ENCODE results near the gene FAM25A.

FAM25A gene

GRCh38 chr10:87064651-87065050 is 44.6 kb downstream of the FAM25A start:
- POLR2A ChIA-PET (ENCODE audit: low non-redundant PET), result no interaction called here
- H3K27ac ChIP-seq, result no peak overlapping the region
- TF ChIP-seq CTCF (conservative IDR thresholded peaks at IDR 0.05; ENCODE audit: low read depth), result no peak
- DNase-seq (ENCODE audit: low spot score), result no peak
- CTCF ChIA-PET, result interaction anchor here (0.6 kb wide), 1 partner anchor 29 kb away, joined by 3 read pairs; no protein-coding TSS in a partner anchor

GRCh38 chr10:87066178-87066577 is 46.1 kb downstream of the FAM25A start:
- ChIA-PET POLR2A (ENCODE audit: low non-redundant PET) (no interaction called here), CTCF (interaction anchor here (0.6 to 1.0 kb wide), 4 partner anchors 17 to 1560 kb away, joined by 3 to 6 read pairs (median 3); no protein-coding TSS in a partner anchor)
- no peak overlapping the region for H3K27ac ChIP-seq
- no peak for TF ChIP-seq CTCF (conservative IDR thresholded peaks at IDR 0.05; ENCODE audit: low read depth)
- no peak for DNase-seq (ENCODE audit: low spot score)

- CTCF ChIA-PET, result interaction anchor here (0.9 to 1.0 kb wide), 2 partner anchors 17 to 75 kb away, joined by 3 read pairs; no protein-coding TSS in a partner anchor
- TF ChIP-seq CTCF (conservative IDR thresholded peaks at IDR 0.05; ENCODE audit: low read depth), result no peak
- no peak for DNase-seq (ENCODE audit: low spot score)
- H3K27ac ChIP-seq, result no peak overlapping the region
- POLR2A ChIA-PET (ENCODE audit: low non-redundant PET), result no interaction called here
Observed at GRCh38 chr10:87066865-87067264, 46.8 kb downstream of the FAM25A start.

- no peak for DNase-seq (ENCODE audit: low spot score)
- no peak for TF ChIP-seq CTCF (conservative IDR thresholded peaks at IDR 0.05; ENCODE audit: low read depth)
- H3K27ac ChIP-seq, result no peak overlapping the region
- ChIA-PET POLR2A (ENCODE audit: low non-redundant PET) (no interaction called here), CTCF (no interaction called here)
Observed at GRCh38 chr10:87068281-87068680, 48.2 kb downstream of the FAM25A start.

- ChIA-PET POLR2A (ENCODE audit: low non-redundant PET) (no interaction called here), CTCF (interaction anchor here (0.6 to 0.7 kb wide), 2 partner anchors 14 to 74 kb away, joined by 3 to 5 read pairs; no protein-coding TSS in a partner anchor)
- H3K27ac ChIP-seq, result no peak overlapping the region
- no peak for DNase-seq (ENCODE audit: low spot score)
- TF ChIP-seq CTCF (conservative IDR thresholded peaks at IDR 0.05; ENCODE audit: low read depth), result no peak
Observed at GRCh38 chr10:87072449-87072848, 52.4 kb downstream of the FAM25A start.

Data from RWPE1 (cell line).